WTC11 (cell line): ENCODE results near the gene DDB1. TPM values are rescaled to one million over a fixed set of nuclear protein-coding genes. Genes with fewer than 3 reads are reported as not detected.

Experiments used
- ATAC-seq: fragments of 200-7000 bp; cut with Tn5 transposase; 2 replicates; pipeline ENCODE4 v1.10.0; 2021; ENCODE audit warnings: mild to moderate bottlenecking, moderate library complexity
- CTCF ChIA-PET: fragments of 300-600 bp; sonication (Branson Sonifier 250); formaldehyde crosslinking; loops from one replicate; lab custom pipeline; 2021; ENCODE audit warnings: antibody characterized with exemption; lab: Charles Lee
- POLR2A ChIA-PET: fragments of 350-600 bp; sonication (Branson Sonifier 250); formaldehyde crosslinking; loops from one replicate; lab custom pipeline; 2021; ENCODE audit warnings: antibody characterized with exemption; lab: Charles Lee
- DNase-seq: peaks from one replicate; pipeline ENCODE4 v3.0.0; 2021; ENCODE audit warnings: low spot score
- H3K27ac Mint-ChIP-seq: 2 replicates; pipeline ENCODE4 v1.8.0; 2021; ENCODE audit warnings: mixed read lengths
- H3K27me3 Mint-ChIP-seq: 2 replicates; pipeline ENCODE4 v1.8.0; 2021; ENCODE audit warnings: low read depth, mild to moderate bottlenecking, moderate library complexity, mixed read lengths
- H3K36me3 Mint-ChIP-seq: 2 replicates; pipeline ENCODE4 v1.8.0; 2021; ENCODE audit warnings: mixed read lengths
- H3K4me1 Mint-ChIP-seq: 2 replicates; pipeline ENCODE4 v1.8.0; 2022; ENCODE audit warnings: mixed read lengths
- H3K4me3 Mint-ChIP-seq: 2 replicates; pipeline ENCODE4 v1.8.0; 2021; ENCODE audit warnings: mild to moderate bottlenecking, moderate library complexity, mixed read lengths
- H3K9me3 Mint-ChIP-seq: 2 replicates; pipeline ENCODE4 v1.8.0; 2021; ENCODE audit warnings: mixed read lengths
- ATF1 ChIP-seq: sonication (generic); formaldehyde crosslinking; IDR thresholded peaks from 2 replicates; pipeline ENCODE4 v1.8.1; 2023; ENCODE audit warnings: mild to moderate bottlenecking, moderate library complexity, missing genetic modification reagents
- CREB1 ChIP-seq: sonication (generic); formaldehyde crosslinking; IDR thresholded peaks from 2 replicates; pipeline ENCODE4 v1.8.0; 2023; ENCODE audit warnings: mild to moderate bottlenecking, missing genetic modification reagents
- ELF4 ChIP-seq: sonication (generic); formaldehyde crosslinking; IDR thresholded peaks from 2 replicates; pipeline ENCODE4 v1.8.1; 2022; ENCODE audit warnings: low read depth, mild to moderate bottlenecking, moderate library complexity, missing genetic modification reagents
- EMX1 ChIP-seq: fragments of 250-450 bp; sonication (Bioruptor Pico); IDR thresholded peaks from 2 replicates; pipeline ENCODE4 v1.8.0; 2021; ENCODE audit warnings: mild to moderate bottlenecking
- ESRRA ChIP-seq: sonication (generic); formaldehyde crosslinking; IDR thresholded peaks from 2 replicates; pipeline ENCODE4 v1.8.1; 2022; ENCODE audit warnings: mild to moderate bottlenecking, missing genetic modification reagents, borderline replicate concordance
- GRHL2 ChIP-seq: fragments of 250-450 bp; sonication (Bioruptor Pico); IDR thresholded peaks from 2 replicates; pipeline ENCODE4 v1.8.0; 2022; ENCODE audit warnings: mild to moderate bottlenecking, moderate library complexity; ENCODE audit not compliant: insufficient replicate concordance, severe bottlenecking
- MAX ChIP-seq: sonication (generic); formaldehyde crosslinking; IDR thresholded peaks from 2 replicates; pipeline ENCODE4 v1.8.0; 2022; ENCODE audit warnings: mild to moderate bottlenecking, missing genetic modification reagents
- NR1H2 ChIP-seq: sonication (generic); formaldehyde crosslinking; IDR thresholded peaks from 2 replicates; pipeline ENCODE4 v1.9.0; 2021; ENCODE audit warnings: mild to moderate bottlenecking, moderate library complexity, missing genetic modification reagents
- SMAD3 ChIP-seq: sonication (generic); formaldehyde crosslinking; IDR thresholded peaks from 2 replicates; pipeline ENCODE4 v1.8.0; 2022; ENCODE audit warnings: missing genetic modification reagents, mild to moderate bottlenecking, borderline replicate concordance
- SOX15 ChIP-seq: fragments of 250-450 bp; sonication (Bioruptor Pico); IDR thresholded peaks from 2 replicates; pipeline ENCODE4 v1.9.0; 2021; ENCODE audit warnings: mild to moderate bottlenecking
- TEAD1 ChIP-seq: sonication (generic); formaldehyde crosslinking; IDR thresholded peaks from 2 replicates; pipeline ENCODE4 v1.8.0; 2022; ENCODE audit warnings: mild to moderate bottlenecking, missing genetic modification reagents
- TEAD4 ChIP-seq: sonication (generic); formaldehyde crosslinking; IDR thresholded peaks from 2 replicates; pipeline ENCODE4 v1.8.0; 2022; ENCODE audit warnings: mild to moderate bottlenecking, missing genetic modification reagents
- USF1 ChIP-seq: sonication (generic); formaldehyde crosslinking; IDR thresholded peaks from 2 replicates; pipeline ENCODE4 v1.8.0; 2022; ENCODE audit warnings: mild to moderate bottlenecking, missing genetic modification reagents
- ZBTB21 ChIP-seq: sonication (generic); formaldehyde crosslinking; IDR thresholded peaks from 2 replicates; pipeline ENCODE4 v1.8.1; 2023; ENCODE audit warnings: mild to moderate bottlenecking, missing genetic modification reagents, borderline replicate concordance
- total RNA-seq: library from RNA; stranded (reverse); gene quantifications from 3 replicates; pipeline ENCODE4 v1.2.3, GENCODE V29; 2021
- TF ChIP-seq, protein P1 (sequence below): fragments of 250-450 bp; sonication (Bioruptor Pico); IDR thresholded peaks from 2 replicates; pipeline ENCODE4 v1.9.0; 2021; ENCODE audit warnings: mild to moderate bottlenecking, borderline replicate concordance
- TF ChIP-seq, protein P2 (sequence below): fragments of 200-600 bp; IDR thresholded peaks from 2 replicates; pipeline ENCODE4 v1.8.0; 2022; ENCODE audit warnings: antibody characterized with exemption
- TF ChIP-seq, protein P3 (sequence below): fragments of 250-450 bp; sonication (Bioruptor Pico); conservative IDR thresholded peaks from 2 replicates; pipeline ENCODE4 v1.9.0; 2021; ENCODE audit warnings: mild to moderate bottlenecking
- TF ChIP-seq, protein P4 (sequence below): sonication (generic); formaldehyde crosslinking; IDR thresholded peaks from 2 replicates; pipeline ENCODE4 v1.8.0; 2023; ENCODE audit warnings: missing genetic modification reagents

The DDB1 gene
- total RNA-seq, 1 experiment from 2014 or later = 316 TPM

DNA sequence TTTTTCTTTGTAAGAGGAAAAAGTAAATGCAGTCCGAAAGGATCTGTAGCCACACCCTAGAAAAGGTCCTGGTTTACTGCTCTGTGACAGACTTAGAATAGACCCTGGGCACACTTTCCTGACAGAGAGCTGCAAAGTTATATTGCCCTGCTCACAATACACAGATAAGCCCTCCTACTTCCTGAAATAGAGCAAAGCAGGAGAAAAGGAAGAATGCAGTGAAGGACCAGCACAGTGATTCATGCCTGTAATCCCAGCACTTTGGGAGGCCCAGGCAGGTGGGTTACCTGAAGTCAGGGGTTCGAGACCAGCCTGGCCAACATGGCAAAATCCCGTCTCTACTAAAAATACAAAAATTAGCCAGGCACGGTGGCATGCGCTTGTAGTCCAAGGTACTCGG lies 26.6 kb upstream of the DDB1 start (continued):
- TF ChIP-seq, protein P1, sequence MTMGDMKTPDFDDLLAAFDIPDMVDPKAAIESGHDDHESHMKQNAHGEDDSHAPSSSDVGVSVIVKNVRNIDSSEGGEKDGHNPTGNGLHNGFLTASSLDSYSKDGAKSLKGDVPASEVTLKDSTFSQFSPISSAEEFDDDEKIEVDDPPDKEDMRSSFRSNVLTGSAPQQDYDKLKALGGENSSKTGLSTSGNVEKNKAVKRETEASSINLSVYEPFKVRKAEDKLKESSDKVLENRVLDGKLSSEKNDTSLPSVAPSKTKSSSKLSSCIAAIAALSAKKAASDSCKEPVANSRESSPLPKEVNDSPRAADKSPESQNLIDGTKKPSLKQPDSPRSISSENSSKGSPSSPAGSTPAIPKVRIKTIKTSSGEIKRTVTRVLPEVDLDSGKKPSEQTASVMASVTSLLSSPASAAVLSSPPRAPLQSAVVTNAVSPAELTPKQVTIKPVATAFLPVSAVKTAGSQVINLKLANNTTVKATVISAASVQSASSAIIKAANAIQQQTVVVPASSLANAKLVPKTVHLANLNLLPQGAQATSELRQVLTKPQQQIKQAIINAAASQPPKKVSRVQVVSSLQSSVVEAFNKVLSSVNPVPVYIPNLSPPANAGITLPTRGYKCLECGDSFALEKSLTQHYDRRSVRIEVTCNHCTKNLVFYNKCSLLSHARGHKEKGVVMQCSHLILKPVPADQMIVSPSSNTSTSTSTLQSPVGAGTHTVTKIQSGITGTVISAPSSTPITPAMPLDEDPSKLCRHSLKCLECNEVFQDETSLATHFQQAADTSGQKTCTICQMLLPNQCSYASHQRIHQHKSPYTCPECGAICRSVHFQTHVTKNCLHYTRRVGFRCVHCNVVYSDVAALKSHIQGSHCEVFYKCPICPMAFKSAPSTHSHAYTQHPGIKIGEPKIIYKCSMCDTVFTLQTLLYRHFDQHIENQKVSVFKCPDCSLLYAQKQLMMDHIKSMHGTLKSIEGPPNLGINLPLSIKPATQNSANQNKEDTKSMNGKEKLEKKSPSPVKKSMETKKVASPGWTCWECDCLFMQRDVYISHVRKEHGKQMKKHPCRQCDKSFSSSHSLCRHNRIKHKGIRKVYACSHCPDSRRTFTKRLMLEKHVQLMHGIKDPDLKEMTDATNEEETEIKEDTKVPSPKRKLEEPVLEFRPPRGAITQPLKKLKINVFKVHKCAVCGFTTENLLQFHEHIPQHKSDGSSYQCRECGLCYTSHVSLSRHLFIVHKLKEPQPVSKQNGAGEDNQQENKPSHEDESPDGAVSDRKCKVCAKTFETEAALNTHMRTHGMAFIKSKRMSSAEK (CRISPR knock-in tag) = no peak
- TF ChIP-seq ATF1 (CRISPR knock-in tag) (no peak), ZBTB21 (CRISPR knock-in tag) (no peak), CREB1 (CRISPR knock-in tag) (no peak)
- TF ChIP-seq, protein P2, sequence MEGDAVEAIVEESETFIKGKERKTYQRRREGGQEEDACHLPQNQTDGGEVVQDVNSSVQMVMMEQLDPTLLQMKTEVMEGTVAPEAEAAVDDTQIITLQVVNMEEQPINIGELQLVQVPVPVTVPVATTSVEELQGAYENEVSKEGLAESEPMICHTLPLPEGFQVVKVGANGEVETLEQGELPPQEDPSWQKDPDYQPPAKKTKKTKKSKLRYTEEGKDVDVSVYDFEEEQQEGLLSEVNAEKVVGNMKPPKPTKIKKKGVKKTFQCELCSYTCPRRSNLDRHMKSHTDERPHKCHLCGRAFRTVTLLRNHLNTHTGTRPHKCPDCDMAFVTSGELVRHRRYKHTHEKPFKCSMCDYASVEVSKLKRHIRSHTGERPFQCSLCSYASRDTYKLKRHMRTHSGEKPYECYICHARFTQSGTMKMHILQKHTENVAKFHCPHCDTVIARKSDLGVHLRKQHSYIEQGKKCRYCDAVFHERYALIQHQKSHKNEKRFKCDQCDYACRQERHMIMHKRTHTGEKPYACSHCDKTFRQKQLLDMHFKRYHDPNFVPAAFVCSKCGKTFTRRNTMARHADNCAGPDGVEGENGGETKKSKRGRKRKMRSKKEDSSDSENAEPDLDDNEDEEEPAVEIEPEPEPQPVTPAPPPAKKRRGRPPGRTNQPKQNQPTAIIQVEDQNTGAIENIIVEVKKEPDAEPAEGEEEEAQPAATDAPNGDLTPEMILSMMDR = no peak
- TF ChIP-seq, protein P3, sequence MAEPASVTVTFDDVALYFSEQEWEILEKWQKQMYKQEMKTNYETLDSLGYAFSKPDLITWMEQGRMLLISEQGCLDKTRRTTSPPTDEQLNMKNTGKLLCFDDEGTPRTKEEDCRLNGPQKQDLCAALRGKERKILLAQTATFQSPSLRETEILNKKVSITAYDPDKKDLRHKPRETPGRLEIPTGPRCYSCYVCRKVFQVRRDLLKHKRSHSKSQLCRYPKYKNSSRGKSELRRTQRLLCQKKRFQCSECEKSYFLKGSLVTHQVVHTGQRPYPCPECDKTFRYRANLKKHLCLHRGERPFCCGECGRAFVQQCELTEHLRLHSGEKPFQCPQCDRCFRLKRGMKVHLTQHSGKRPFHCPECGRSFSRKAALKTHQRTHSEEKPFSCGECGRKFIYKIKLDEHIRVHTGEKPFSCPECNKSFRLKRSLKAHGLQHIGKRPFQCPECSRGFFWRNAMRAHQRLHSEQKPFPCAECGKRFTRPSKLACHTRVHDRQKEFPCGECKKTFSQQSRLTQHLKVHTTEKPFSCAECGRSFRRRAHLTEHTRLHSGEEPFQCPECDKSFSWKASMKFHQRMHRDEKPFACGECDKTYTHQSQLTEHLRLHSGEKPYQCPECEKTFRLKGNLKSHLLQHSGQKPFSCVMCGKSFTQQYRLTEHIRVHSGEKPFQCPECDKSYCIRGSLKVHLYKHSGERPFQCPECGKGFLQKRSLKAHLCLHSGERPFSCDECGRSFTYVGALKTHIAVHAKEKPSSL (CRISPR knock-in tag) = no peak

- H3K27me3 Mint-ChIP-seq = no peaks in the 10 kb centered on the region
- ChIA-PET CTCF (no interaction called here), POLR2A (interaction anchor here (1.6 kb wide), 1 partner anchor 10 kb away, joined by 4 read pairs; no protein-coding TSS in a partner anchor)
- peaks cover 19% of the 10 kb centered on the region for H3K4me1 Mint-ChIP-seq
- H3K4me3 Mint-ChIP-seq = no peak overlapping the region
- no peaks in the 10 kb centered on the region for H3K9me3 Mint-ChIP-seq
- TF ChIP-seq, protein P2 = no peak
- TF ChIP-seq ATF1 (CRISPR knock-in tag) (no peak), TEAD1 (no peak), NR1H2 (CRISPR knock-in tag) (no peak), ZBTB21 (CRISPR knock-in tag) (no peak), EMX1 (no peak), GRHL2 (CRISPR knock-in tag) (no peak), TEAD4 (CRISPR knock-in tag) (no peak), USF1 (no peak), MAX (CRISPR knock-in tag) (no peak), SMAD3 (CRISPR knock-in tag) (no peak), ESRRA (CRISPR knock-in tag) (no peak), ELF4 (no peak), SOX15 (CRISPR knock-in tag) (no peak)
- TF ChIP-seq, protein P4, sequence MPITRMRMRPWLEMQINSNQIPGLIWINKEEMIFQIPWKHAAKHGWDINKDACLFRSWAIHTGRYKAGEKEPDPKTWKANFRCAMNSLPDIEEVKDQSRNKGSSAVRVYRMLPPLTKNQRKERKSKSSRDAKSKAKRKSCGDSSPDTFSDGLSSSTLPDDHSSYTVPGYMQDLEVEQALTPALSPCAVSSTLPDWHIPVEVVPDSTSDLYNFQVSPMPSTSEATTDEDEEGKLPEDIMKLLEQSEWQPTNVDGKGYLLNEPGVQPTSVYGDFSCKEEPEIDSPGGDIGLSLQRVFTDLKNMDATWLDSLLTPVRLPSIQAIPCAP = no peak
- DNase-seq (no peak), ATAC-seq (no peak)
- no peak overlapping the region for H3K27ac Mint-ChIP-seq
- peaks cover 1% of the 10 kb centered on the region; the same call in 1 of the 2 replicates for H3K36me3 Mint-ChIP-seq
These were observed 25.7 kb upstream of the DDB1 start for GRCh38 chr11:61358566-61358965.
